Amygdala (tissue), 56 donors: ENCODE measurements around the gene BCAR1.
"Not testable (repeated sequence)": the region's sequence is repeated elsewhere in the genome, so short reads cannot be mapped to it uniquely, and the experiment has no call there.

ENCODE experiments used
- DNase-seq, 56 donors: peaks; one replicate each; lab custom pipeline; 2025; lab: John Stamatoyannopoulos, UW

Gene BCAR1

GRCh38 chr16:75208861-75209505 lies 42.4 kb downstream of the BCAR1 start:
- DNase-seq: no peak

- DNase-seq: no peak
Observed at GRCh38 chr16:75208242-75208825, 43.1 kb downstream of the BCAR1 start.

GRCh38 chr16:75207831-75208230 lies 43.6 kb downstream of the BCAR1 start:
- DNase-seq: no peak

- no peak for DNase-seq
Observed at GRCh38 chr16:75206749-75207451, 44.5 kb downstream of the BCAR1 start, which contains the start of gene CTRB2. CTRB2 (minus strand) TSS chr16:75207161; CDS start chr16:75207141, 20 bp downstream.

- not testable (repeated sequence) for DNase-seq
Observed at GRCh38 chr16:75205961-75206748, 45.3 kb downstream of the BCAR1 start.

- DNase-seq: not testable (repeated sequence)
Observed at GRCh38 chr16:75205438-75205837, 46.0 kb downstream of the BCAR1 start.

- not testable (repeated sequence) for DNase-seq
Observed at GRCh38 chr16:75204905-75205304, 46.5 kb downstream of the BCAR1 start.

GRCh38 chr16:75204410-75204758 lies 47.0 kb downstream of the BCAR1 start:
- DNase-seq: no peak

- DNase-seq: no peak
Observed at GRCh38 chr16:75203667-75204409, 47.6 kb downstream of the BCAR1 start.

GRCh38 chr16:75203096-75203495 lies 48.3 kb downstream of the BCAR1 start:
- no peak for DNase-seq

- DNase-seq: no peak
Observed at GRCh38 chr16:75202069-75202590, 49.3 kb downstream of the BCAR1 start.

- no peak for DNase-seq
Observed at GRCh38 chr16:75198135-75198600, 53.3 kb downstream of the BCAR1 start.

- no peak for DNase-seq
Observed at GRCh38 chr16:75197522-75198134, 53.8 kb downstream of the BCAR1 start.

GRCh38 chr16:75196836-75197235 lies 54.6 kb downstream of the BCAR1 start:
- DNase-seq: no peak

- no peak for DNase-seq
Observed at GRCh38 chr16:75195811-75196790, 55.3 kb downstream of the BCAR1 start.

GRCh38 chr16:75193730-75194444 lies 57.5 kb downstream of the BCAR1 start:
- DNase-seq: no peak

- DNase-seq: no peak
Observed at GRCh38 chr16:75193265-75193650, 58.2 kb downstream of the BCAR1 start.
